Measurements from ENCODE around the gene KCNIP4.

Gene KCNIP4

DNA sequence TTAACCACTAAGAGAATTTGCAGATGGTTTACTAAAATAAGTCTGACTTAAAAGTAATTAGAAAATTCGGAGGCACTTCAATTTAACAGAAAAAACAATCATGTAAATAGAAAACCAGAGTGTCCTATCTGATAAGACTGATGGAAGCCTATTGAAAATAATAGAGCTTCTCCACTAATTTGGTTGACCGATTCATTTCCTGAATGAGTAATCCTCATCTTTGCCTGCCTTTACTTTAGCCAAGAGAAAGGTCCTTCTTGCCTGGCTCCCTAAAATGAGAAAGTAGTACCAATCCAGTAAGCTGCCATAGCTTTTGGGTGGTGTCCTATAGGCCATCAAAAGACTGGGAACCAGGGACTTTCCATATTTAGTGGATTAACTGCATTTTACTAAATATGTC, 48.4 kb downstream of the KCNIP4 start:
- DNase-seq, result no peak

DNA sequence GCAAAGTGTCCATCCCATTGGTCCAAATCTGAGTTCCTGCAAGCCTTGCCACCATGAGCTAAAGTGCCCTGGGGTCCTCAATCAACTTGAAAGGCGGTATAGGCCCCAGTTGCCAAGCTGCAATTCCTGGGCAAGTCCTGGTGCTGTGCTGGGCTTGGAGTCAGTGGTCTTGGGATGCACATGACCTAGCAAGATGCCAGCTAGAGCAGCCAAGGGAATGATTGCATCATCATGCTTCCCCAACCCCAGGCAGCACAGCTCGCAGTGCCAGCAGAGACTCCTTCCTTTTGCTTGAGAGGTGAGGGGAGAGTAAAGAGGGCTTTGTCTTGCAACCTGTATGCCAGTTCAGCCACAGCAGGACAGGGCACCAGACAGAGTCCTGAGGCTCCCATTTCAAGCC, 50.5 kb downstream of the KCNIP4 start:
- DNase-seq, result peak; percentile 7

DNA sequence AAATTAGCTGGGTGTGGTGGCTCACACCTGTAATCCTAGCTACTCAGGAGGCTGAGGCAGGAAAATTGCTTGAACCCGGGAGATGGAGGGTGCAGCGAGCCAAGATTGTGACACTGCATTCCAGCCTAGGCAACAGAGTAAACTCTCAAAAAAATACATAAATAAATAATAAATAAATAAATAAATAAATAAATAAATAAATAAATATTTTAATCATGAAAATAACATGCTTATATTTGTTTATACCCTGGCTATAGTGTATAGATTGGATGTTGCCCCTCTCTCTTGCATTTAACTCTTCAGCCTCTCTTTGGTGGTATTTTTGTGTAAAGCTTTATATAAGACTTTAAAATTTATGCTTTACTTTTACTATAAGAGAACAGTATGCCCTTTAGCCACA, 51.8 kb downstream of the KCNIP4 start:
- no peak for DNase-seq

DNA sequence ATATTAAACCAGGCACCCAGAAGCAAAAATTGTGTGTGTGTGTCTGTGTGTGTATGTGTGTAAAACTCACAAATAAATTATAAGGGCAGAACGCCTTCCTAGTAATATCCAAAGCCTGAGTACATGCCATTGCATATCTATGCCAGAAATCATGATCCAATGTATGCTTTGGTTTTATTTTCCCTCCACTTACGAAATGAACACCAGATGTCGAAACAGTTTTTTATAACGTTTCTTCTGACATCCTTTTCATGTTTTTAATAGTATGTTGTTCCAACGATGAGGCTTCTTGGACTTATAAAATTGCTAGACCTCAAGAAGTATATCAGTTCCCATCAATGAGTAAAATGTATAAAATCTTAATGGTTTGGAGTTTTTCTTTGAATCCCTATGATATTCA, 55.4 kb downstream of the KCNIP4 start:
- no peak for DNase-seq

DNA sequence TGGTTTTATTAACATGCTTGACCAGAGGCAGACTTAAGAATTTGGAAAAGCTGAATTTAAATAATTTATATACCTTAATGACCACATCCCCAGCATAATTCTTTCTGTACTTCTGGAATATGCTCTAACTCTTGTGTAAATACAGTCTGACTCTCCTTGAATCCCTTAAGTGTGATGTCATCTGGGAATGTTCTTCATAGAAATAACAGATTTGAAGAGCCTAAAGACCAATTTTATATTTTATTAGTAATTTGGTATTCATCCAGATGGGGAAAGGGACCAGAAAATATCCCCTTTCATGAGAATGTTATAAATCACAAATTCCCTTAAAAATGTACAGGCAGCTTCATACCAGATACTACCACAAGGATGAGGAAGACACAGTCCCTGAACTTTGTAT, 58.3 kb downstream of the KCNIP4 start:
- no peak for DNase-seq

DNA sequence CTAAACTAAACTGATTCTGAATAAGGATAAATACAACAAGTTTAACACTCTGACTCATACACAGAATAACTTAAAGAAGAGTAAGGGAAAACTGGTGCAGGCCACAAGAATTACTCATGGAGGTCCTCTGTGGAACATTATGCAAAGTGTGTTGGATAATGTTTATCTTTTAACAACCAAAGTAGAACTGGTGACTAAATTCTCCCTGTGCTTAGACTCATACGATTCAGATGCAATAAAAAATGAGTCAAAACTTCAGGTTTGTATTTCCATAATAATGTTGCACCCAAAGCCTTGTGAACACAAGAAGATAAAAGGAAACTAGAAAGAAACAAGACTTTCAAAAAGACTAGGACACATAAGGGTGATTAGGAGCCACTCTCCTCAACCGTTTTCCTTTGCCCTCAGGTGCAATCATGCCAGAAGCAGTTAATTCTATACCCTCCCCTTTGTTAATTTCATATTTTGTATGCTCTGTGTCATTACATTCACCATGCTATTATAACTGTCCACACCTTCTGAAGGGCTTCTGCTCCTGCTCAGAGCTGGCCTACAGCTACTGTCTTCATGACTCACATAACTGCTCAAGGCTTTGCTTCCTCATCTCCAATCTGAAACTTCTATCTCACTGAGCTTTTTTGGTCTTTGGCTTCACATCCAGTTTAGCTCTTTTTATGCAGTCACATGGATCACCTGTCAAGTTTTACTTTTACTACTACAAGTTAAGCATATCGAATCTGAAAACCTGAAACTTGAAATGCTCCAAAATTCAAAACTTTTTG, 60.2 kb downstream of the KCNIP4 start:
- no peak for DNase-seq

DNA sequence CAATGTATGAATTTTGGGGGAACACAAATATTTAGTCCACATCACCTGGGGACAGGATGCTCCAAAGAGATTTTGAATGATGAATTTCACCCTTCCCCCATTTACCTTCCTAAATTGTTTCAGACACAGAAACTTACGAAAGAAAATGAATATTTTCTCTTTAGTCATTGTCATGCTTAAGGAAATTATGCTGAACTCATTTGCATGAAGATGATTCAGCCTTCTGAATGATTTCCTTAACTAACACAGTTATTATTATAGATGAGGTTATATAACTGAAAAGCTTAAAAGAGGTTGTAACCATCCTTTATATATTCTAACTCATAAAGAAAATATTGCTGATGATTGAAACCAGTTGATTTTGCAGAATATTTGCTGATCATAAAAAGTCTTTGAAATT, 61.1 kb downstream of the KCNIP4 start:
- no peak for DNase-seq

DNA sequence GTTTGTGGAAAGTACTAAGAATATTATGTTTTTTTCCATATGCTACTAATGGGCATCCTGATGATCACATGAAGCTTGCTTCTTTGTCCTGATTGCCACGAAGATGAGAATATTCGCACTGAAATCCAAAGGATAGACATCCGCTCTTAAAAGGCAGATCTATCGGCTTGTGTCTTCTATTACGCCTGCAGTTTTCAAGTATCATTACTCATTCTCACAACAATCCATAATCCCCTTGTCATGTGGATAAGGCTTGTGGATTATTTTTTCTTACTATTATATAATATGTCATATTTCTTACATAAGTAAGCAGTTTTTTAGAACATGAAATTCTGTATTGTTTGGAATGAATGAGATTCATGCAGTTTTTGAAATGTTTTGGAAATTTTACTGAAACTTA, 62.8 kb downstream of the KCNIP4 start:
- no peak for DNase-seq

DNA sequence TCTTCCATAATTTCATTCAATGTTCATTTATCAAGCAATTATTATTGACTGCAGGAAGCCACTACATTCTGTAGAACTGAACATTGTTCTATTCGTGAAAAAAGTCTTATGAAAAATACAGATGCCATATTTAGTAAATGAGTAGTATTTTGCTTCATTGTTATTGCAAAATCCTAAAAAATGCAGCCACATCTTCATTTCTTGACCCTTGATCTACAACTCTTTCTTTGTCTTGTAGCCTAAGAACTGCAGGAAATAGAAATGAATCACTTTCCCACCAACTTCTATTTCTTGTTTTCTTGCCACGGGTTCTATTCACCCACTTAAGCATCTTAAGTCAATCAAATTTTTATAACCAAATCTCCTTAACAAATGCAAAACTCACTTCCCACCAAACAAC, 63.3 kb downstream of the KCNIP4 start:
- DNase-seq, result no peak

DNA sequence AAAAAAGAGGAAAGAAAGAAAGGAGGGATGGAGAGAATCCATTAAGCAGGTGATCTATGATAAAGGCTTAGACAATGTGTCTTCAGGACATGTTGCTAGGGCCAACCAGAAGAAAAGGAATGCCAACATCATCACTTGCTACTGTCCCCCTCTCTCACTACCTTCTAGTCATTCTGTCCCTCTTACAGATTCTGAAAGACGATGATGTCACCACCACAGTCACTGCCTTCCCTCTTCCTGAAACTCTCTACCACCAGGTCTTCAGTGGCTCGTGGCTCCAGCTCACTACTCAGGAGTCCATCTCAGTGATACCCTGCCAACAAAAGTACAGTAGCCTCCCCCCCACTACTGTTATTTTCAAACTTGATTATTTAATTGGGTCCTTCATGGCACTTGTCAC, 64.0 kb downstream of the KCNIP4 start:
- DNase-seq, result no peak

DNA sequence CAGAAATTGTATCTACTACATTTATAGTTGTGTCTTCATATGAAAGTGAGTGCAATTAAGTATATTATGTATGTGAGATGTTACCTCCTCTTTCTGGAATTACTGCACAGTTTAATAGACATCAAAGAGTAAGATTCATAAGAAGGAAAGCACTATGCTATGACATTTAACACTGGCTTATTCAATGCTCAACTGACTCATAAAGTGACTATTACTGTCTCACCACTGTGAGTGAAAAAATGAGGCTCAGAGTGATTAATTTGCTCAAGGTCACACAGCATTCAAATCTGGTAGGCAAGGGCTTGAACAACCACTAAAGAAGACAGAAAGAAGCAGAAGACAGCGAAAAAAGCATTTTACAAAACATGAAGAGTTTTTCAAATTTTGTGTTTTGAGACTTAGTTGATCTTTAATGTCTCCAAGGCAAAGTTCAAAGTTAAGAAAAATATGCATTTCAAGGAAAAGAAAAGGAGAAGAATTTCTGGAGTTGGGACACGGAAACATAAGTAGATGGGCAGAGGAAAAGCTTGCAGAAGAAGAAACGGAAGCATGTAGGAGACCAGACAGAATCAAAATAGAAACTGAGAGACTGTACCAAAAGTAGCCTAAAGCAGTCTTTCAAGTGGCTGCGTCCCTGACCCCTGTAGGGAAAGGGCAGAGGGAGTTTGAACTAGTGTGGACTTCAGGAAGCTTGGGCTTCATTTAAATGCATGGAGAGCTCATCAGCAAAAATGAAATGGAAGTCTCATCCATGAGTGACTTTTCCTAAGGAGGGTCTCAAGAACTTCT, 66.3 kb downstream of the KCNIP4 start:
- DNase-seq, result no peak

DNA sequence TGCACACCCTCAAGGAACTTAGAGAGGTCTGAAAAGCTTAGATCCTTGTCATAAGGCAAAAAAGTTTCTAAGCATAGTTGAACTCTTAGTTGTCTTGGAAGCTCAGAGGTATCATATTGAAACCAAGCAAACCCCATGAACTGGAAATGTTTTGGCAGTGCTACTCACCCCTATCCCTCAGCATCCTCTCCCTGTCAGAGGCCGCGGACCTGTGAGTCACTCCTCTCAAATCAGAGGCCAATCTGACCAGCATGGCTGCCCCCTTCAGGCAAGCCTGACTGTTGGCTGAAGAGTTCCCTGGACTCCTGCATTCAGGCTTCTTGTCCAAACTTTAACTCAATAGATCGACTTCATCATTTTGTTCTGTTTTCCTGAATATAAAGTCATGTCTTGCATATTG, 69.4 kb downstream of the KCNIP4 start:
- DNase-seq, result no peak

DNA sequence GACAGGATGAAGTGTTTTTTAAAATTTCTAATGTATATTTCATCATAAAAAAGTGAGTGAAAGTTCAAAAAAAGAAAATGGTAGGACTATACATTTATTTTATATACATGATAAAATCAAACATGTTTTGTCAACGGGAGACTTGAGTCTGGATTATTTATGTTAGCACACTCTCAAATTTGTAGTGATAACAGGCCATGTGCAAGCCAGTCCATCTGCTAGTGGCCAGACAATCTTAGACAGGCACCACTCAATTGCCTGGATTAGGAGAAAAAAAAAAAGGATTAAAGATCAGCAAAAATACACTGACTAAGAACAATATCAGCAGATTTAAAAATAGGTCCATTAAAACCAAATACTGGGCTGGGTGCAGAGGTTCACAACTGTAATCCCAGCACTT, 71.9 kb downstream of the KCNIP4 start:
- DNase-seq, result no peak

DNA sequence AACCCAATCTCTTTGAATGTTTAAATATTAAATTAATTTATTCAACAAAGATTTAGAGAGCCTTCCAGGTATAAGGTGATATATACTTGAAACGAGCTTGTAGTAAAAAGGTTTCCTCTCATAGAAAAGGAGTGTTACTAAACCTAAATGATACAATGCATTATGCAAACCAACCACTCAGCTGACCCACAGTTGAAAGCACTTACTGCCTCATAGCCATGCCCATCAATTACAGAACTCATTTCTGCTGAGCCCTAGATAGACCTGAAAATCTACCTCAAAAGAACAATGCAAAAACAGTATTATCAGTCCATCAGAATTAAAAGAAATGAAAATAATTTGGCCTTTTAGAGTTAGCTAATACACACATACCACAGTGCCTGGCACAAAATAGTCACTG, 75.4 kb downstream of the KCNIP4 start:
- DNase-seq, result no peak

DNA sequence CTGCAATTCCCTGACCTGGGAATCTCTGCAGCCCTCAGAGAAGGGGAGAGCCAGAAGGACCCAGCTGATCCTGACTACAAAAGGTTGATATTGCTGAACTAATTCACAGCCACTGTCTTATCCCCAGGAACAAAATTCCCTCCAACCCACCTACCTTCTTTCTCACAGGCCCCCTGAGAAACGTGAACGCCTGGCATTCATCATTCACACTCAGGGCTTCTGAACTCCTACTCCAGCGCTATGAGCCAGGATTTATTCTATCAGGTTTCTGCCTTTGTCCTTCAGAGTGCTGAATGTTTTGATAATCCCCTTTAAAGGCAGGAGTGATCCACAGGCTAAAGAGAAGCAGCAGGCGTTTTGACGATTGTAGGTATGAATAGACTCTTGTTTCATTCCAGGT, 76.5 kb downstream of the KCNIP4 start:
- no peak for DNase-seq

DNA sequence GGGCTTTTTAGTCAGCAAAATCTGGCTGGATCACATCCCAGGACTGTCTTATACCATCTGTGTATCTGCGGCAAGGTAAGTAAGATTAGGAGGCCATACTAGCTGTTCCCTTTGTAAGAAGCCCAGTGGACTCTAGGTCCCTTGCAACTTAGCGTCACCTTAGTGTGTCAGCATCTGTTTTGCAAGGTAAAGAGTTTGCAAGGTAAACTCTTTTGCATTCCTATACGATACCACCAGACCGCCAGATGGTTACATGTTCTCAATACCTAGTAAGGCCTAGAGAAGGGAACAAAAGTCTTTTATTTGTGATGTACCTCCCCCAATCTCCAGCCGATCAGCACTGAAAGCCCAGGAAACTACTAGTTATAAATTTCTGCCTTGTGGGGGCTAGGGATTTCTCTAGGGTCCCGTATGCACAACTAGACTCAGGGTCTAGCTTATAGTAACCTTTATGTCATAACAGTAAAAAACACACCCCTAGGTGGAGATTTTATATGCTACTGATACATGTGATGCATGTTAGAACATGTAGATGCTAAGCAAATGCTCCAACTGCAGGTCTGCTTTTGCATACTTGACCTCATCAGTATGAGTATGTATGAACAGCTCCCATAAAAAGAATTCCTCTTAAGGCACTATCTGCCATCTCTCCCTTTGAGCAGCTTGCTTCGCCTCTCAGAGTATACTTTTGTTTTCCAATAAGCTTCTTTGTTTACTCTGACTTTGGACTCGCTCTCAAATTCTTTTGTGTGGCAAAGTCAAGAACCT, 78.4 kb downstream of the KCNIP4 start:
- DNase-seq, result no peak

DNA sequence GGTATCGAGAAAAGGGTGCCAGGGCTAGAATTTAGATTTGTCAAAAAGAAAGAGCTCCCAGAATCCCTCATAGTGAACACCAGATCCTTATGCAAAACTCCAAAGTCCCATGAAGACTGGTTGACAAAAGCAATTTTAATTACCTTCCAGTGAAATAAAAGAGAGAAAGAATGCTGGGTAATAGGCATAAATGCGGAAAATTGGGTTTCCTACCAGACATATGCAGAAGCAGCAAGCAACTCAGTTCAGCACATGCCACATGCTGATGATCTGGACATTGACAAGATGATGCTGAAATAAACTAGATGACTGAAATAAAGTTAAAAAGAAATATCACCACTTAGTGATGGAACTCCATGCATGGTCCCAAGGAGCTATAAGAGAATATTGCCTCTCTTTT, 83.9 kb downstream of the KCNIP4 start:
- DNase-seq, result no peak

DNA sequence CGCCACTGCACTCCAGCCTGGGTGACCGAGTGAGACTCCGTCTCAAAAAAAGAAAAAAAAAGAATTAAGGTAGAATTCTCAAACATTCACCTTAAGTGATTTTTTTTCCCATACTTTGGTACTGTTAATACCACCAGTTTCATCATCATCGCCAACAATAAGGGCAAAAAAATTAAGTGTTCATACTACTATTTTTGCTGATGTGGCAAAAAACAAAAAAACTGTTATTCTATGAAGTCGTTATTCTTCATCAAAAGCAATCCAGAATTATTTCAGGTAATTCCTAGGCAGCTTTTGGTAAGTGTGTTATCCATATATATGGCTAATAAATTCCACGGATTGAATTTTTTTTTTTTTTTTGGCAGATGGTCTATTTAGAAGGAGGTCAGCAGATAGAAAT, 85.7 kb downstream of the KCNIP4 start:
- DNase-seq, result no peak

DNA sequence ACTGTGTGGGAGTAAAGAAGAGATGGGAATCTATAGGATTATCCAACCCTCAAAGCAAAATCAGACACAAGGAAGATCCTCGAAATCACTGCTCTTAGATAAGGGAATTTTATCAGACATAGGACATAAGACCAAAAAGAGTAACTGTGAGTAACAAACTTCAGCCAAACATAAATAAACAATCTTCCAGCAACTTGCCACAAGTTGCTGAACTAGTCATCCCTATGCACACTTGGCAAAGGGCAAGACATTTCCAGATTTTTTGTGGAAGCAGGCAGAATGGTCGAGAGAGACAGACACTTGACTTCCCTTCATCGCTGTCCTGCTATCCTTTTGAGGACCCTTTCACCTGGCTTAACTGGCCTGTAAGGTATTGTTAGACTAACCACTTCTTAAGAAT, 89.6 kb downstream of the KCNIP4 start:
- no peak for DNase-seq

DNA sequence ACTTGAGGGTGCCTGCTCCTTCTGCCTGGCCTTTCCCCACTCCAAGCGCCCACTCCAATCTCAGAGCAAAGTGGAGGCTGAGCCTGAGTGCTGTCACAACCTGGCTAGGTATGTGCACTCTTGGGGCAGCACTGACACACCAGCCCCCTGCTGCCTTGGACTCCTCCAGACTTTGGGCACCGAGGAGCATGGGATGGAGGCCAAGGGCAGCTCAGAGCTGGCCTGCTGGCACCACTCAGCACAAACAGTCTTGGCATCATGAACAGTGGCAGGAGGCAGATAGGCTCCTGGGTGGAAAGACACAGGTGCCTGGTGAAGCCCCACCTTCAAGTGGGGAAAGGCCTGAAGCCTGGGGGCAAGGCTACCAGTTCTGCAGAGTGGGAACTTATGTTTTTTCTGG, 91.8 kb downstream of the KCNIP4 start:
- DNase-seq, result no peak

DNA sequence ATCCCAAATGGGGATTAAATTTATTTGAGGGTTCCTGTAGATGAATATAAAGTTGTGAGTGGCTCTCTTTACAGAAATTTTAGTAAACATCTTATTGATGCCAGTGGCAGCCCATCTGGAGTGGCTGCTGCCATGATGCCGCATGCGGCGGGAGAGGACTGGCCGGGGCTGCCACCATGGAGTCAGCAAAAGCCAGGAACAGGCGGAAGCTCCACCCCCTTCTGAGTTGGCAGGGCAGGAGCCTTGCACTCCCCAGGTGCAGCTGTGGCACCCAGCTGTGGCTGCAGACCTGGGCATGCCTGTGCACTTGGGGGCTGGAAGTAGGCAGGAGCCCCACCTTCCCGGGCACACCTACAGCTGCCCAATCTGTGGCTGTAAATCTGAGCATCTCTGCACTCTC, 92.3 kb downstream of the KCNIP4 start:
- DNase-seq, result no peak

DNA sequence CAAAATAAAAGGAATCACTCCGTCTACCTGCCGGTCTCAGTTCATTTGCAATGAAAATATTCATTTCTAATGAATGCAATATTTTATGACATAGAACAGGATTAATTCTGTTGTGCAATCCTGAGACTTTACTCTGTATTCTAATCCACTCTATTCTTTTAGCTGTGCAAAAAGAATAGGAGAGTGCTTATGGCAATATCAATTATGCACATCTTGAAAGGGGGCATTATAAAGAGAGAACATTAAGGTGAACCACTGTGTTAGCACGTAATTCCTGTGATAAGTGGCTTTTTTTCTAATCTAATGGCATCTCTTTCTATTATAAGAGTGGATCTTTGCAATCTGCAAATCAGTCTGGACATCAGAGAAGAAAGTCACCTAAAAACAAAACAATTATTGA, 99.5 kb downstream of the KCNIP4 start:
- no peak for DNase-seq

DNA sequence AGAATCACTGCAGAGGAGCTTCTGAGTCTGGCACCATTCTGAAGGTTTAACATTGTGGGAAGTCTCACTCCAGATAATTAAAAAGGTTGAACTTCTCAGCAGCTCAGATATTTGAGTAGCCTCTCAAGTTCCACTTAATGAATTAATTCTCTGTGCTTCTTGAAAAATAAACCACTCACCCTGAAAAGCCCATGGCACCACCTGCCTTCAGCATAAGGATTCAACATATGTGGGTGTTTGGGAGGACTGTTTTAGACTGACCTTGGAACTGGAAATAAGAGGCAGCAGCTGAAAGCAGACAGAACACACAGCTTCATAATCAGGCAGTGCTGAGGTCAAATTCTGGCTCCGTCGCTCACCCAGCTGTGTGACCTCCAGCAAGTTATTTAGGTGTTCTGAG, 100.6 kb downstream of the KCNIP4 start:
- no peak for DNase-seq

DNA sequence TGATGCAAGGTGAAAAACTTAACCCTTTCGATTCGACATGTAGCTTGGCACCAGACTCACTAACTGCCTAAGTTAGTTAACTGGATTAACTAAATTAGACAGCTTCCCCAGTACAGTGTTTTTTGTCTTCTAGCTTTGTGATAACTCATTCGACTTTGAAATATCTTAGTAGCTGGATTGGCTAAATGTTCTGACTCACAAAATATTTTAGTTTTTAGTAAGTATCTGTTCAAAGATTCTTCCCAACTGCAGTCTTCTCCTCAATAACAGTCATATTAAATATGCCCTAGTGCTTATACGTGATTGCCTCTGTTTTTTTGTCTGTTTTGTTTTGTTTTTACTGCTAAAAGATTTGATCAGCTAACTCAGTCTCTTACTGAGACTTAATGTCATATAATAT, 102.9 kb downstream of the KCNIP4 start:
- no peak for DNase-seq

All from NCI-H446 treated with DMSO at 0.1 percent for 48 hours (cell line).